ENCODE measurements around the gene PDGFB. TPM values are rescaled to one million over a fixed set of nuclear protein-coding genes. Genes with fewer than 3 reads are reported as not detected.

Gene PDGFB
- total RNA-seq, 3 donors from 2014 or later (not counting 1 experiment from before 2014, with no cell fraction given): 0.28 to 1.2 (median 0.31) TPM

GRCh38 chr22:39175353-39176142 lies 69.2 kb downstream of the PDGFB start:
- WGBS (ENCODE audit: insufficient coverage): 95% methylated on average over 18 of the region's 18 CpGs
- ATAC-seq (no peak), DNase-seq (no peak)
- Mint-ChIP-seq H3K4me1 (peaks cover 56 to 88% of the 10 kb centered on the region in 2 donors), H3K4me3 (peak overlapping the region; percentile 21), H3K9me3 (no peaks in the 10 kb centered on the region), H3K27ac (peak overlapping the region; percentile 96 to 98), H3K36me3 (no peaks in the 10 kb centered on the region), H3K27me3 (ENCODE audit: low read depth in 2 of 2) (peaks cover 0 to 3% of the 10 kb centered on the region in 2 donors)
- Histone ChIP-seq H3K9me3 (ENCODE audit: control insufficient read depth, insufficient read depth, low read length) (no peaks in the 10 kb centered on the region), H3K4me3 (ENCODE audit: low read length) (no peak overlapping the region), H3K36me3 (ENCODE audit: control insufficient read depth, insufficient read depth, low read length) (no peaks in the 10 kb centered on the region), H3K27me3 (ENCODE audit: control insufficient read depth, insufficient read depth, low read length) (no peaks in the 10 kb centered on the region), H3K4me1 (ENCODE audit: control insufficient read depth, insufficient read depth, low read length) (peaks cover 84% of the 10 kb centered on the region), H3K27ac (ENCODE audit: low read length) (peak overlapping the region; percentile 99)
- TF ChIP-seq, protein P1, sequence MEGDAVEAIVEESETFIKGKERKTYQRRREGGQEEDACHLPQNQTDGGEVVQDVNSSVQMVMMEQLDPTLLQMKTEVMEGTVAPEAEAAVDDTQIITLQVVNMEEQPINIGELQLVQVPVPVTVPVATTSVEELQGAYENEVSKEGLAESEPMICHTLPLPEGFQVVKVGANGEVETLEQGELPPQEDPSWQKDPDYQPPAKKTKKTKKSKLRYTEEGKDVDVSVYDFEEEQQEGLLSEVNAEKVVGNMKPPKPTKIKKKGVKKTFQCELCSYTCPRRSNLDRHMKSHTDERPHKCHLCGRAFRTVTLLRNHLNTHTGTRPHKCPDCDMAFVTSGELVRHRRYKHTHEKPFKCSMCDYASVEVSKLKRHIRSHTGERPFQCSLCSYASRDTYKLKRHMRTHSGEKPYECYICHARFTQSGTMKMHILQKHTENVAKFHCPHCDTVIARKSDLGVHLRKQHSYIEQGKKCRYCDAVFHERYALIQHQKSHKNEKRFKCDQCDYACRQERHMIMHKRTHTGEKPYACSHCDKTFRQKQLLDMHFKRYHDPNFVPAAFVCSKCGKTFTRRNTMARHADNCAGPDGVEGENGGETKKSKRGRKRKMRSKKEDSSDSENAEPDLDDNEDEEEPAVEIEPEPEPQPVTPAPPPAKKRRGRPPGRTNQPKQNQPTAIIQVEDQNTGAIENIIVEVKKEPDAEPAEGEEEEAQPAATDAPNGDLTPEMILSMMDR (IDR thresholded peaks at IDR 0.05): no peak
- intact Hi-C loops (cut with micrococcal nuclease): loop anchor here (10.0 kb wide), 1 partner anchor 869 kb away; no protein-coding TSS in a partner anchor

DNA sequence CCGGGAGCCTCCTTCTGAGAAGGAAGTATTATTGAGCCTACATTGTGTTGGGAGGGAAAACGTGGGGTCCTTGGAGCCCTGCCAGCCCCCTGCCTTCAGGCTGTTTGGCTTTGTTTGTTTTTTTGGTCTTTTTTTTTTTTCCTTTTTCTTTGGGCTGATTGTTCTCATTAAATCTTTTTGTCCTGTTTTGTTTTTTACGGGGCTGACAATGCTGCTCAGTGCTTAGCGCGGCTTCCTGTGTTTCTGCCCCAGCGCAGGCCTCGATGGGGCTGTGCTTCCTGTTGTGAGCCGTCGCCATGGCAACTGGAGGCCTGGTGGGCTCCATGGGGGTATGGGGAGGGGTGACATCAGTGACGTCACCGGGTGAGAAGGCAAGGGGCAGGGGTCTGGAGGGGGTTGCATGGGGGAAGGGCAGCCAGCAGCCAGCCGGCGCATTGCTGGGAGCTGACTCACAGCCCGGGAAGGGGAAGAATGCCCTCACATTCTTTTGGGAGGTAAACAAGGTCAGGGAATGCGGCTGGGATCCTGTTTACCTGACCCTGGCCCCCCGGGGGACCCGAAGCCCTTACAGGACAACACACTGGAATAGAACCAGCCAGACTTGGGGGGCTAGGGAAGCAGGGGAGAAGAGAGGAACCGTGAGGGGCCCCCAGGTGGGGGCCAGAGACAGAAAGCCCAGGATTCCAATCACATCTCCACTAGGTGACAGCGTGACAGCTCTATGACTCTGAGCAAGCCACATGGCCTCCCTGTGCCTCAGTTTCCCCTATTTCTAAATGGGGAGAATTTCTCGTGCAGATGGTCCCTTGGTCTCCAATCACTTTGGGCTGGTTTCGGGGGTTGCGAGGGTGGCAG lies 70.1 kb downstream of the PDGFB start:
- Mint-ChIP-seq H3K36me3 (no peaks in the 10 kb centered on the region), H3K27me3 (ENCODE audit: low read depth in 2 of 2) (peaks cover 0 to 6% of the 10 kb centered on the region in 2 donors), H3K9me3 (no peaks in the 10 kb centered on the region), H3K4me3 (peak overlapping the region; percentile 84), H3K4me1 (peaks cover 56 to 90% of the 10 kb centered on the region in 2 donors), H3K27ac (peak overlapping the region; percentile 96 to 98)
- peak; percentile 75 to 90 for DNase-seq
- H3K27me3 ChIP-seq (ENCODE audit: control insufficient read depth, insufficient read depth, low read length): no peaks in the 10 kb centered on the region
- H3K9me3 ChIP-seq (ENCODE audit: control insufficient read depth, insufficient read depth, low read length): no peaks in the 10 kb centered on the region
- peak overlapping the region; percentile 37 for H3K4me3 ChIP-seq (ENCODE audit: low read length)
- H3K36me3 ChIP-seq (ENCODE audit: control insufficient read depth, insufficient read depth, low read length): no peaks in the 10 kb centered on the region
- TF ChIP-seq, protein P1 (IDR thresholded peaks at IDR 0.05): no peak
- intact Hi-C loops (cut with micrococcal nuclease): loop anchor here (1.0 to 10.0 kb wide), 5 partner anchors 33 to 870 kb away; partner anchors contain the start of gene RPL3
- WGBS (ENCODE audit: insufficient coverage): 20% methylated on average over 21 of the region's 22 CpGs
- peak overlapping the region; percentile 99 for H3K27ac ChIP-seq (ENCODE audit: low read length)
- ATAC-seq: peak; percentile 56 to 65 (median 57)
- peaks cover 85% of the 10 kb centered on the region for H3K4me1 ChIP-seq (ENCODE audit: control insufficient read depth, insufficient read depth, low read length)

DNA sequence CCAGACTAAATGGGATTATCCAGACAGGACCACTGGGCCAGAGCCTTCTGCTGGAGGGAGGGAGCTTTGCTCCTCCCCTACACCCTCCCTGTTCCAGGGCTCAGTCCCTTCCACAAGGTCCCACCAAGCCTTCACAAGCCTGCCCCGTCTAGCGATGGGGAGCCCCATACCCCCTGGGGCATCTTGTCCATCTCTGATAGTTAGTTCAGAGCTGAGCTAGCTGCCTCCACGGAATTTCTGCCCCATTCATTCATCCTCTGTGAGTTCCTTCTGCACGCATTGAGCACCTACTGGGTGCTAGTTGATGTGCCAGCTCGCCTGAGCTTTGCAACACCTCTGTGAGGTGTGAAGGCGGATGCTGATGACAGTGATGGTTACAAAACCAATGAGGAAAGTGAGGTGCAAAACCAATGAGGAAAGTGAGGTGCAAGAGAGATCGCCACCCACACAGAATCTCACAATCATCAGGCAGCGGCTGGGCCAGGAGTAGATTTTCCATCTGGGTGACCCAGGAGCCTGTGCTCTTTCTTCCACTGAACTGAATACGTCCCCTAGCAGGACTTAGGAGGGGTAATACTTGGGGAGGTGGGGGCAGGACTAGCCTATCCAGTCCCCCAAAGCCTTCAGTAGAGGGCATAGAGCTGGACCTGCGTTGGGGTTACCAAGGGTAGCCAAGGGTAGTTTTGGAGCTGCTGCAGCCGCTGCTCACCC lies 70.8 kb downstream of the PDGFB start:
- ATAC-seq (peak; percentile 69 to 82 (median 82)), DNase-seq (peak; percentile 72 to 86)
- Histone ChIP-seq H3K27me3 (ENCODE audit: control insufficient read depth, insufficient read depth, low read length) (no peaks in the 10 kb centered on the region), H3K36me3 (ENCODE audit: control insufficient read depth, insufficient read depth, low read length) (no peaks in the 10 kb centered on the region), H3K27ac (ENCODE audit: low read length) (peak overlapping the region; percentile 99), H3K4me1 (ENCODE audit: control insufficient read depth, insufficient read depth, low read length) (peaks cover 79% of the 10 kb centered on the region), H3K9me3 (ENCODE audit: control insufficient read depth, insufficient read depth, low read length) (no peaks in the 10 kb centered on the region), H3K4me3 (ENCODE audit: low read length) (peak overlapping the region; percentile 37)
- Mint-ChIP-seq H3K4me3 (peak overlapping the region; percentile 84), H3K36me3 (no peaks in the 10 kb centered on the region), H3K27ac (peak overlapping the region; percentile 96 to 98), H3K9me3 (no peaks in the 10 kb centered on the region), H3K27me3 (ENCODE audit: low read depth in 2 of 2) (peaks cover 0 to 8% of the 10 kb centered on the region in 2 donors), H3K4me1 (peaks cover 52 to 82% of the 10 kb centered on the region in 2 donors)
- 16% methylated on average over 11 of the region's 11 CpGs for WGBS (ENCODE audit: insufficient coverage)
- TF ChIP-seq, protein P1 (IDR thresholded peaks at IDR 0.05): no peak
- intact Hi-C loops (cut with micrococcal nuclease): loop anchor here (1.0 to 10.0 kb wide), 5 partner anchors 33 to 871 kb away; partner anchors contain the start of gene RPL3

Other genes with a start within 250 kb of the PDGFB start
- 100 to 1,000 TPM; 144 to 168 (median 155) TPM for gene APOBEC3C, start 230.7 kb downstream of the PDGFB start, total RNA-seq
- 10 to 100 TPM; 33.0 to 46.8 (median 37.9) TPM for gene APOBEC3D, start 223.9 kb downstream of the PDGFB start, total RNA-seq
- 10 to 100 TPM; 30.1 to 54.4 (median 41.0) TPM for gene APOBEC3F, start 204.1 kb downstream of the PDGFB start, total RNA-seq
- 100 to 1,000 TPM; 168 to 308 (median 237) TPM for gene APOBEC3G, start 167.7 kb downstream of the PDGFB start, total RNA-seq
- gene APOBEC3H, start 147.7 kb downstream of the PDGFB start, total RNA-seq: 10 to 100 TPM; 14.1 to 17.0 (median 14.6) TPM
- 10 to 100 TPM; 49.6 to 52.9 (median 50.0) TPM for gene CBX7, start 92.3 kb downstream of the PDGFB start, total RNA-seq
- gene RPL3, start 74.6 kb upstream of the PDGFB start, total RNA-seq: 1,000 to 10,000 TPM; 1,534 to 1,757 (median 1,614) TPM
- 10 to 100 TPM; 30.3 to 35.7 (median 31.3) TPM for gene SYNGR1, start 105.0 kb upstream of the PDGFB start, total RNA-seq
- 10 to 100 TPM; 24.3 to 30.4 (median 24.8) TPM for gene TAB1, start 154.8 kb upstream of the PDGFB start, total RNA-seq
- 10 to 100 TPM in 1 of 3 donors, under 1 TPM in 2; 0.09 to 13.7 (median 0.11) TPM for gene MGAT3, start 212.0 kb upstream of the PDGFB start, total RNA-seq